Endothelial cell (in vitro differentiated cells): Measurements from ENCODE around the gene GMPR. TPM values are rescaled to one million over a fixed set of nuclear protein-coding genes. Genes with fewer than 3 reads are reported as not detected.

ENCODE experiments used
- DNase-seq: peaks from one replicate; pipeline ENCODE4 v3.0.0; 2021; ENCODE audit warnings: low spot score
- H3K27ac Mint-ChIP-seq: one replicate; pipeline ENCODE4 v1.8.0; 2021; ENCODE audit warnings: mixed read lengths, inconsistent platforms; ENCODE audit not compliant: unreplicated experiment
- H3K27me3 Mint-ChIP-seq: one replicate; pipeline ENCODE4 v1.8.0; 2021; ENCODE audit warnings: mild to moderate bottlenecking, moderate library complexity, mixed read lengths, inconsistent platforms; ENCODE audit not compliant: unreplicated experiment
- H3K36me3 Mint-ChIP-seq: one replicate; pipeline ENCODE4 v1.8.0; 2021; ENCODE audit warnings: mild to moderate bottlenecking, low read depth, mixed read lengths, inconsistent platforms; ENCODE audit not compliant: unreplicated experiment
- H3K4me1 Mint-ChIP-seq: one replicate; pipeline ENCODE4 v1.8.0; 2021; ENCODE audit warnings: mild to moderate bottlenecking, mixed read lengths, inconsistent platforms; ENCODE audit not compliant: unreplicated experiment
- H3K4me3 Mint-ChIP-seq: one replicate; pipeline ENCODE4 v1.8.0; 2021; ENCODE audit warnings: mild to moderate bottlenecking, mixed read lengths, inconsistent platforms; ENCODE audit not compliant: unreplicated experiment
- H3K9me3 Mint-ChIP-seq: one replicate; pipeline ENCODE4 v1.8.0; 2021; ENCODE audit warnings: mixed read lengths, inconsistent platforms; ENCODE audit not compliant: unreplicated experiment
- CTCF ChIP-seq: fragments of 200-600 bp; sonication (generic); IDR thresholded peaks from one replicate; pipeline ENCODE4 v1.5.0; 2021; ENCODE audit warnings: antibody characterized with exemption; ENCODE audit not compliant: unreplicated experiment
- total RNA-seq: library from RNA; stranded (reverse); fragmentation: NEBNext Ultra II Directional; extraction: Animal tissue kit (Norgen Biotek cat#: 25700); gene quantifications from one replicate; pipeline ENCODE4 v1.2.1, GENCODE V29; 2021; ENCODE audit not compliant: unreplicated experiment

The GMPR gene
- total RNA-seq, 1 donor from 2014 or later, result 1.8 TPM

- Mint-ChIP-seq H3K9me3 (no peaks in the 10 kb centered on the region), H3K27ac (no peak overlapping the region)
Observed at GRCh38 chr6:16324606-16325225, 86.3 kb downstream of the GMPR start.

GRCh38 chr6:16326531-16326930 is 88.1 kb downstream of the GMPR start:
- Mint-ChIP-seq H3K4me1 (peaks cover 2% of the 10 kb centered on the region), H3K9me3 (no peaks in the 10 kb centered on the region)

More at GRCh38 chr6:16324606-16325225, 86.3 kb downstream of the GMPR start:
- no peak for DNase-seq
- no peak for TF ChIP-seq CTCF
- peaks cover 8% of the 10 kb centered on the region for H3K36me3 Mint-ChIP-seq
- no peak overlapping the region for H3K4me3 Mint-ChIP-seq
- peaks cover 8% of the 10 kb centered on the region for H3K27me3 Mint-ChIP-seq
- H3K4me1 Mint-ChIP-seq, result peaks cover 8% of the 10 kb centered on the region

GRCh38 chr6:16326971-16327776 is 88.8 kb downstream of the GMPR start:
- H3K27me3 Mint-ChIP-seq, result peaks cover 8% of the 10 kb centered on the region
- H3K27ac Mint-ChIP-seq, result no peak overlapping the region
- no peak for TF ChIP-seq CTCF
- H3K36me3 Mint-ChIP-seq, result peaks cover 8% of the 10 kb centered on the region
- H3K4me3 Mint-ChIP-seq, result no peak overlapping the region
- no peak for DNase-seq
- no peaks in the 10 kb centered on the region for H3K9me3 Mint-ChIP-seq
- H3K4me1 Mint-ChIP-seq, result peaks cover 2% of the 10 kb centered on the region

More at GRCh38 chr6:16326531-16326930, 88.1 kb downstream of the GMPR start:
- no peak for DNase-seq
- TF ChIP-seq CTCF, result no peak
- peaks cover 8% of the 10 kb centered on the region for H3K27me3 Mint-ChIP-seq
- H3K27ac Mint-ChIP-seq, result no peak overlapping the region
- no peak overlapping the region for H3K4me3 Mint-ChIP-seq
- peaks cover 8% of the 10 kb centered on the region for H3K36me3 Mint-ChIP-seq

DNA sequence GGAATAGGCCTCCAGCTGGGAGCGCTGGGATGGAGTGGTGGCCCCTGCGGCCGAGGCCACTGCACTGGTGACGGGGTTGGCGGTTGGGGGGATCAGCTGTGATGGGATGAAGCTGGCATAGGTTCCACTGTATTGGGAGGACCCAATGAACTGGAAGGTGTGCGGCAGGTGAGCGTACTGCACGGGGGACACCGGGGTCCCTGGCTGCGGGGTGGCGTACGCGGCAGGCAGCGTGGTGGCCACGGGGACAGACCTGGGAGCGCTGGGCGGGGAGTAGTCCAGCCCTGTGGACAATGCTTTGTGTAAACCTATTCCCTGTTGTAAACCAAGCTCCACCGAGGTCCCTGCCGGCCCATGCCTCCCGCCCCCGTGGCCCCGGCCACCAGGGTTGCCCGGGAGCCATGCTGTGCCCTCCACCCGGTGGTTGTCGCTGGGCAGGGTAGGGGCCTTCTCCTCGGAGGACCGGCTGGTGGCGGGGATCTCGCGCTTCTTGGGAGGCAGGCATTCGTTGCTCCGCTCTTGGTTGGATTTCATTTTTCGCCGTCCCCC is 89.5 kb downstream of the GMPR start:
- Mint-ChIP-seq H3K27ac (peak overlapping the region; percentile 15), H3K9me3 (no peaks in the 10 kb centered on the region), H3K4me1 (peaks cover 2% of the 10 kb centered on the region), H3K4me3 (peak overlapping the region; percentile 48), H3K27me3 (peaks cover 8% of the 10 kb centered on the region), H3K36me3 (peaks cover 8% of the 10 kb centered on the region)
- TF ChIP-seq CTCF, result no peak
- no peak for DNase-seq

DNA sequence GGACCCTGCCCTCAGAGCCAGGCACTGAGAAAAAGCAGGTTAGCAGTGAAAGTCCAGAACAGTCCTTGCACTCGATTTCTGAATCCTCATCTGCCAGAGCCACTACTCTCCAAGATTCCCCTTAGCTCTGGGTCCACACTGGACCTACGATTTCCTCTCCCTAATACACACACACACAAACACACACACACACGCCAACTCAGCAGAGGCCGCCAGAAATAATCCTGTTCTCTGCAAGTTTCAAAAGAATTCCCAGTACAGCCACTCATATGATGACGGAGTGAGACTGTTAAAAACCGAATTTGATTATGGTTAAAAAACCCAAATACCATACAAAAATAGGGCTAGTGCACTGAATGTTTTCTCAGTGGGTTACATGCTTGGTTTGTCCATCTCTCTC is 90.8 kb downstream of the GMPR start:
- H3K4me3 Mint-ChIP-seq, result no peak overlapping the region
- H3K4me1 Mint-ChIP-seq, result peaks cover 2% of the 10 kb centered on the region
- TF ChIP-seq CTCF, result no peak
- peaks cover 8% of the 10 kb centered on the region for H3K27me3 Mint-ChIP-seq
- no peak overlapping the region for H3K27ac Mint-ChIP-seq
- no peak for DNase-seq
- peaks cover 8% of the 10 kb centered on the region for H3K36me3 Mint-ChIP-seq
- no peaks in the 10 kb centered on the region for H3K9me3 Mint-ChIP-seq
